ENCODE results near the gene PDPK1.
A peak's percentile ranks its signal among the peaks of the same experiment; 100 is the strongest.

Gene PDPK1

GRCh38 chr16:2520097-2520783, 17.6 kb upstream of the PDPK1 start, which contains the start of gene AMDHD2:
AMDHD2 (plus strand) TSS chr16:2520371; CDS start chr16:2520459, 88 bp downstream.
- no peak for DNase-seq (ENCODE audit: low read depth, low spot score)
- ChIA-PET CTCF (interaction anchor here (1.1 to 1.6 kb wide), 2 partner anchors 13 to 19 kb away, joined by 3 to 5 read pairs; no protein-coding TSS in a partner anchor), POLR2A (interaction anchor here (0.9 to 3.5 kb wide), 4 partner anchors 12 to 365 kb away, joined by 3 to 28 read pairs (median 4); partner anchors contain the start of genes CEMP1, ECI1 and TRAF7)
- TF ChIP-seq CTCF (IDR thresholded peaks at IDR 0.05; ENCODE audit: insufficient read depth, low read length, missing control alignments): no peak
- H3K4me3 ChIP-seq (ENCODE audit: low read depth, low read length): peak within 1 kb of the TSS; percentile 72

GRCh38 chr16:2520784-2521531, 16.9 kb upstream of the PDPK1 start:
- CTCF ChIA-PET: interaction anchor here (1.1 to 1.6 kb wide), 2 partner anchors 12 to 20 kb away, joined by 3 to 5 read pairs; no protein-coding TSS in a partner anchor
- POLR2A ChIA-PET: interaction anchor here (1.0 to 3.5 kb wide), 2 partner anchors 11 to 366 kb away, joined by 4 to 28 read pairs; partner anchors contain the start of genes CEMP1 and TRAF7
- no peak for TF ChIP-seq CTCF (IDR thresholded peaks at IDR 0.05; ENCODE audit: insufficient read depth, low read length, missing control alignments)
- peak overlapping the region; percentile 72 for H3K4me3 ChIP-seq (ENCODE audit: low read depth, low read length)
- DNase-seq (ENCODE audit: low read depth, low spot score): no peak

- ChIA-PET POLR2A (no interaction called here), CTCF (no interaction called here)
- no peak overlapping the region for H3K4me3 ChIP-seq (ENCODE audit: low read depth, low read length)
- no peak for TF ChIP-seq CTCF (IDR thresholded peaks at IDR 0.05; ENCODE audit: insufficient read depth, low read length, missing control alignments)
- DNase-seq (ENCODE audit: low read depth, low spot score): no peak
Measured at GRCh38 chr16:2523801-2524231, 14.0 kb upstream of the PDPK1 start.

- TF ChIP-seq CTCF (IDR thresholded peaks at IDR 0.05; ENCODE audit: insufficient read depth, low read length, missing control alignments): no peak
- no peak for DNase-seq (ENCODE audit: low read depth, low spot score)
- H3K4me3 ChIP-seq (ENCODE audit: low read depth, low read length): no peak overlapping the region
- CTCF ChIA-PET: no interaction called here
- POLR2A ChIA-PET: no interaction called here
Measured at GRCh38 chr16:2524339-2524938, 13.4 kb upstream of the PDPK1 start.

GRCh38 chr16:2526135-2526534, 11.7 kb upstream of the PDPK1 start:
- ChIA-PET CTCF (interaction anchor here (1.0 kb wide), 1 partner anchor 25 kb away, joined by 3 read pairs; no protein-coding TSS in a partner anchor), POLR2A (no interaction called here)
- TF ChIP-seq CTCF (IDR thresholded peaks at IDR 0.05; ENCODE audit: insufficient read depth, low read length, missing control alignments): no peak
- DNase-seq (ENCODE audit: low read depth, low spot score): no peak
- H3K4me3 ChIP-seq (ENCODE audit: low read depth, low read length): no peak overlapping the region

All from AG04449 (cell line).